HG03103 (cell line): ENCODE data around the gene TICRR.
"Not testable (repeated sequence)": the region's sequence is repeated elsewhere in the genome, so short reads cannot be mapped to it uniquely, and the experiment has no call there.

Source experiments
- ATAC-seq: cut with Tn5 transposase; IDR thresholded peaks from one replicate; pipeline ENCODE4 v1.9.1; 2021; ENCODE audit warnings: low read depth; ENCODE audit not compliant: unreplicated experiment

TICRR gene

GRCh38 chr15:89575146-89575655 is at the start of gene TICRR:
Gene TICRR (plus strand): TSS chr15:89575469. CDS start chr15:89575587, 118 bp downstream.
- peak; percentile 94 for ATAC-seq

GRCh38 chr15:89526181-89526580 is 49.1 kb upstream of the TICRR start:
- no peak for ATAC-seq

- ATAC-seq = no peak
These were observed 48.4 kb upstream of the TICRR start for GRCh38 chr15:89526601-89527441.

- ATAC-seq = no peak
These were observed 46.4 kb upstream of the TICRR start for GRCh38 chr15:89528757-89529352.

GRCh38 chr15:89530976-89531375 is 44.3 kb upstream of the TICRR start:
- no peak for ATAC-seq

GRCh38 chr15:89531796-89532537 is 43.3 kb upstream of the TICRR start:
- no peak for ATAC-seq

- no peak for ATAC-seq
These were observed 41.3 kb upstream of the TICRR start for GRCh38 chr15:89533861-89534544.

- ATAC-seq = no peak
These were observed 36.2 kb upstream of the TICRR start for GRCh38 chr15:89539027-89539426.

GRCh38 chr15:89542369-89542768 is 32.9 kb upstream of the TICRR start:
- no peak for ATAC-seq

- ATAC-seq = no peak
These were observed 31.9 kb upstream of the TICRR start for GRCh38 chr15:89543389-89543788.

GRCh38 chr15:89549138-89549537 is 26.1 kb upstream of the TICRR start:
- not testable (repeated sequence) for ATAC-seq

GRCh38 chr15:89550427-89550826 is 24.8 kb upstream of the TICRR start:
- no peak for ATAC-seq

- peak; percentile 73 for ATAC-seq
These were observed 23.7 kb upstream of the TICRR start for GRCh38 chr15:89551550-89551949.

GRCh38 chr15:89553632-89554031 is 21.6 kb upstream of the TICRR start:
- ATAC-seq = no peak

GRCh38 chr15:89554247-89554646 is 21.0 kb upstream of the TICRR start:
- ATAC-seq = no peak

- ATAC-seq = no peak
These were observed 19.5 kb upstream of the TICRR start for GRCh38 chr15:89555768-89556167.

GRCh38 chr15:89556413-89557262 is 18.6 kb upstream of the TICRR start:
- no peak for ATAC-seq

- ATAC-seq = no peak
These were observed 15.5 kb upstream of the TICRR start for GRCh38 chr15:89559769-89560264.

- ATAC-seq = no peak
These were observed 9.1 kb upstream of the TICRR start for GRCh38 chr15:89566181-89566580.
